PC-9 (cell line): Measurements from ENCODE around the gene GLCCI1. TPM values are rescaled to one million over a fixed set of nuclear protein-coding genes. Genes with fewer than 3 reads are reported as not detected.

Experiments used
- BruUV-seq: library from RNA; stranded (reverse); fragments of 400-500 nt; replicated peaks from 2 replicates; lab custom pipeline; 2021; lab: Mats Ljungman, UMichigan
- CTCF ChIA-PET: fragments of 300-600 bp; sonication (Branson Sonifier 250); formaldehyde crosslinking; loops from one replicate; lab custom pipeline; 2022; ENCODE audit warnings: antibody characterized with exemption; lab: Charles Lee
- POLR2A ChIA-PET: fragments of 300-600 bp; sonication (Branson Sonifier 250); formaldehyde crosslinking; loops from one replicate; lab custom pipeline; 2022; ENCODE audit warnings: antibody characterized with exemption; ENCODE audit not compliant: unreplicated experiment; lab: Charles Lee
- DNase-seq, 2 experiments: peaks; one replicate each; pipeline versions ENCODE4 v3.0.0 to v3.0.0-alpha.2; 2015 to 2022; ENCODE audit warnings: mixed read lengths in 1 of 2
- H2AFZ ChIP-seq: fragments of 200-600 bp; sonication (generic); 2 replicates; pipeline ENCODE4 v1.8.1; 2017; ENCODE audit warnings: antibody characterized with exemption
- H3F3A ChIP-seq: fragments of 200-600 bp; sonication (generic); 2 replicates; pipeline ENCODE4 v1.8.1; 2017; ENCODE audit warnings: antibody characterized with exemption, mild to moderate bottlenecking, low read depth; ENCODE audit not compliant: insufficient read depth
- H3K27ac ChIP-seq: fragments of 200-600 bp; sonication (generic); 2 replicates; pipeline ENCODE4 v1.6.1; 2016; ENCODE audit warnings: mixed run types
- H3K27me3 ChIP-seq: fragments of 200-600 bp; sonication (generic); 2 replicates; pipeline ENCODE4 v1.6.1; 2016; ENCODE audit warnings: low read depth, mixed run types; ENCODE audit not compliant: insufficient read depth
- H3K36me3 ChIP-seq: fragments of 200-600 bp; sonication (generic); 2 replicates; pipeline ENCODE4 v1.6.1; 2016; ENCODE audit warnings: low read depth, mixed run types
- H3K4me1 ChIP-seq: fragments of 200-600 bp; sonication (generic); replicated peaks from 2 replicates; pipeline ENCODE4 v1.6.1; 2016; ENCODE audit warnings: mixed run types; ENCODE audit not compliant: insufficient read depth
- H3K4me2 ChIP-seq: fragments of 200-600 bp; sonication (generic); 2 replicates; pipeline ENCODE4 v1.6.1; 2017; ENCODE audit warnings: mixed run types
- H3K4me3 ChIP-seq: fragments of 200-600 bp; sonication (generic); 2 replicates; pipeline ENCODE4 v1.6.1; 2016; ENCODE audit warnings: mixed run types
- H3K79me2 ChIP-seq: fragments of 200-600 bp; sonication (generic); 2 replicates; pipeline ENCODE4 v1.6.1; 2017; ENCODE audit warnings: low read depth, mixed run types
- H3K9me2 ChIP-seq: fragments of 200-600 bp; sonication (generic); 2 replicates; pipeline ENCODE4 v1.8.1; 2017; ENCODE audit warnings: mild to moderate bottlenecking; ENCODE audit not compliant: insufficient read depth
- H3K9me3 ChIP-seq: fragments of 200-600 bp; sonication (generic); 2 replicates; pipeline ENCODE4 v1.8.1; 2016; ENCODE audit warnings: low read depth; ENCODE audit not compliant: insufficient read depth
- H4K20me1 ChIP-seq: fragments of 200-600 bp; sonication (generic); 2 replicates; pipeline ENCODE4 v1.8.1; 2017; ENCODE audit not compliant: insufficient read depth
- CTCF ChIP-seq: fragments of 200-600 bp; sonication (generic); conservative IDR thresholded peaks from 2 replicates; pipeline ENCODE4 v1.6.1; 2017; ENCODE audit warnings: mixed run types, antibody characterized with exemption, mild to moderate bottlenecking, moderate library complexity
- EZH2 ChIP-seq: fragments of 200-600 bp; sonication (generic); IDR thresholded peaks from 2 replicates; pipeline ENCODE4 v1.8.0; 2017; ENCODE audit warnings: antibody characterized with exemption, low read depth
- intact Hi-C: fragments of 100-400 bp; cut with micrococcal nuclease; formaldehyde crosslinking; loops from one replicate; pipeline ENCODE4 v1.10.0; 2022; ENCODE audit not compliant: unreplicated experiment
- total RNA-seq: library from RNA; stranded (reverse); gene quantifications from 2 replicates; pipeline ENCODE4 v1.2.3, GENCODE V29; 2021

GLCCI1 gene
- total RNA-seq, 1 experiment from 2014 or later, result 42.1 TPM

GRCh38 chr7:8056439-8056838, 87.8 kb downstream of the GLCCI1 start:
- intact Hi-C loops, result no loop called here
- H3K27me3 ChIP-seq, result no peaks in the 10 kb centered on the region
- H3K27ac ChIP-seq, result no peak overlapping the region
- H3K79me2 ChIP-seq, result peaks cover 4% of the 10 kb centered on the region; the same call in 1 of the 2 replicates
- BruUV-seq, result no TSS peak
- no peak overlapping the region for H2AFZ ChIP-seq
- no peak overlapping the region for H3K4me2 ChIP-seq
- no peak for DNase-seq
- no peak overlapping the region for H3K4me3 ChIP-seq
- no peaks in the 10 kb centered on the region for H3K9me2 ChIP-seq
- POLR2A ChIA-PET, result no interaction called here
- CTCF ChIA-PET, result no interaction called here
- H4K20me1 ChIP-seq, result no peaks in the 10 kb centered on the region
- H3K9me3 ChIP-seq, result no peaks in the 10 kb centered on the region
- no peak for TF ChIP-seq CTCF
- no peak for TF ChIP-seq EZH2
- no peaks in the 10 kb centered on the region for H3K4me1 ChIP-seq
- no peaks in the 10 kb centered on the region for H3F3A ChIP-seq
- peaks cover 30% of the 10 kb centered on the region for H3K36me3 ChIP-seq

- Histone ChIP-seq H3K27me3 (no peaks in the 10 kb centered on the region), H3K79me2 (no peaks in the 10 kb centered on the region), H3K36me3 (peaks cover 37% of the 10 kb centered on the region), H3K9me3 (no peaks in the 10 kb centered on the region), H3K4me1 (no peaks in the 10 kb centered on the region), H3K9me2 (no peaks in the 10 kb centered on the region), H3K4me3 (no peak overlapping the region), H2AFZ (no peak overlapping the region), H3K27ac (no peak overlapping the region), H4K20me1 (no peaks in the 10 kb centered on the region), H3F3A (no peaks in the 10 kb centered on the region), H3K4me2 (no peak overlapping the region)
- ChIA-PET CTCF (no interaction called here), POLR2A (no interaction called here)
- intact Hi-C loops, result no loop called here
- BruUV-seq, result no TSS peak
- DNase-seq, result no peak
- TF ChIP-seq CTCF, result no peak
- no peak for TF ChIP-seq EZH2
Measured at GRCh38 chr7:8057566-8057965, 89.0 kb downstream of the GLCCI1 start.

GRCh38 chr7:8058322-8058721, 89.7 kb downstream of the GLCCI1 start:
- no peaks in the 10 kb centered on the region for H3K9me3 ChIP-seq
- CTCF ChIA-PET, result no interaction called here
- no peak overlapping the region for H3K4me2 ChIP-seq
- H3K4me3 ChIP-seq, result no peak overlapping the region
- H4K20me1 ChIP-seq, result no peaks in the 10 kb centered on the region
- H3K36me3 ChIP-seq, result peaks cover 39% of the 10 kb centered on the region
- no peaks in the 10 kb centered on the region for H3F3A ChIP-seq
- TF ChIP-seq EZH2 (no peak), CTCF (no peak)
- BruUV-seq, result no TSS peak
- H3K9me2 ChIP-seq, result no peaks in the 10 kb centered on the region
- H3K4me1 ChIP-seq, result no peaks in the 10 kb centered on the region
- DNase-seq, result no peak
- POLR2A ChIA-PET, result no interaction called here
- intact Hi-C loops, result no loop called here
- H3K27ac ChIP-seq, result no peak overlapping the region
- H3K27me3 ChIP-seq, result no peaks in the 10 kb centered on the region
- H2AFZ ChIP-seq, result no peak overlapping the region
- H3K79me2 ChIP-seq, result no peaks in the 10 kb centered on the region
